Uterus (tissue), 2 donors: ENCODE results near the gene CA10.

Experiments
- POLR2A ChIP-seq, 2 donors: fragments of 450-650 bp; IDR thresholded peaks; one replicate each; pipeline ENCODE4 v1.6.1; 2016; ENCODE audit warnings: antibody characterized with exemption in 2 of 2, mild to moderate bottlenecking in 1 of 2, moderate library complexity in 1 of 2
- TF ChIP-seq, protein P1 (sequence below), 4 experiments: fragments of 200-600 bp in 2 of 4; fragments of 450-650 bp in 2 of 4; sonication (generic) in 2 of 4; IDR thresholded peaks; one replicate each; pipeline ENCODE4 v1.5.1; 2016 to 2019; ENCODE audit warnings: antibody characterized with exemption in 4 of 4, mild to moderate bottlenecking in 2 of 4, moderate library complexity in 1 of 4

- no peak for TF ChIP-seq POLR2A (IDR thresholded peaks at IDR 0.05)
- TF ChIP-seq, protein P1, sequence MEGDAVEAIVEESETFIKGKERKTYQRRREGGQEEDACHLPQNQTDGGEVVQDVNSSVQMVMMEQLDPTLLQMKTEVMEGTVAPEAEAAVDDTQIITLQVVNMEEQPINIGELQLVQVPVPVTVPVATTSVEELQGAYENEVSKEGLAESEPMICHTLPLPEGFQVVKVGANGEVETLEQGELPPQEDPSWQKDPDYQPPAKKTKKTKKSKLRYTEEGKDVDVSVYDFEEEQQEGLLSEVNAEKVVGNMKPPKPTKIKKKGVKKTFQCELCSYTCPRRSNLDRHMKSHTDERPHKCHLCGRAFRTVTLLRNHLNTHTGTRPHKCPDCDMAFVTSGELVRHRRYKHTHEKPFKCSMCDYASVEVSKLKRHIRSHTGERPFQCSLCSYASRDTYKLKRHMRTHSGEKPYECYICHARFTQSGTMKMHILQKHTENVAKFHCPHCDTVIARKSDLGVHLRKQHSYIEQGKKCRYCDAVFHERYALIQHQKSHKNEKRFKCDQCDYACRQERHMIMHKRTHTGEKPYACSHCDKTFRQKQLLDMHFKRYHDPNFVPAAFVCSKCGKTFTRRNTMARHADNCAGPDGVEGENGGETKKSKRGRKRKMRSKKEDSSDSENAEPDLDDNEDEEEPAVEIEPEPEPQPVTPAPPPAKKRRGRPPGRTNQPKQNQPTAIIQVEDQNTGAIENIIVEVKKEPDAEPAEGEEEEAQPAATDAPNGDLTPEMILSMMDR (IDR thresholded peaks at IDR 0.05) = no peak
Observed at GRCh38 chr17:52148969-52149351, 9.6 kb downstream of the CA10 start.
